ENCODE measurements around the gene ELMO2. TPM values are rescaled to one million over a fixed set of nuclear protein-coding genes. Genes with fewer than 3 reads are reported as not detected.
A peak's percentile ranks its signal among the peaks of the same experiment; 100 is the strongest.

The ELMO2 gene
- total and polyA plus RNA-seq, 4 donors: 19.6 to 56.5 (median 45.9) TPM

- DNase-seq (no peak), ATAC-seq (ENCODE audit: insufficient read depth, low FRiP score) (no peak)
- TF ChIP-seq CTCF (IDR thresholded peaks at IDR 0.05; ENCODE audit: control extremely low read depth, extremely low read depth): no peak
- H3K4me3 ChIP-seq: peak overlapping the region; percentile 99
- H3K9ac ChIP-seq (ENCODE audit: insufficient read depth in 1 of 2, low read length in 2 of 2): peak overlapping the region; percentile 87 to 91
- H3K36me3 ChIP-seq (ENCODE audit: control insufficient read depth in 4 of 4, insufficient read depth in 4 of 4, low read length in 4 of 4): peaks cover 2 to 34% (median 22%) of the 10 kb centered on the region in 4 donors
- WGBS, 2 donors: 36 to 53% methylated on average over 14 of the region's 14 CpGs
- H3K27me3 ChIP-seq (ENCODE audit: control insufficient read depth in 3 of 3, insufficient read depth in 3 of 3, low read length in 2 of 3): no peaks in the 10 kb centered on the region
- H3K27ac ChIP-seq (ENCODE audit: low read depth in 1 of 2, low read length in 1 of 2): peak overlapping the region in 1 of 2 donors; percentile 100
- peaks cover 0 to 16% (median 8%) of the 10 kb centered on the region in 5 donors for H3K4me1 ChIP-seq (ENCODE audit: control insufficient read depth in 5 of 5, insufficient read depth in 5 of 5, low read length in 5 of 5)
- H3K9me3 ChIP-seq (ENCODE audit: control insufficient read depth in 4 of 4, insufficient read depth in 3 of 4, low read length in 3 of 4): no peaks in the 10 kb centered on the region
Observed at GRCh38 chr20:46362921-46363867, 43.2 kb downstream of the ELMO2 start.

- peaks cover 0 to 20% (median 12%) of the 10 kb centered on the region in 5 donors for H3K4me1 ChIP-seq (ENCODE audit: control insufficient read depth in 5 of 5, insufficient read depth in 5 of 5, low read length in 5 of 5)
- no peak for TF ChIP-seq CTCF (IDR thresholded peaks at IDR 0.05; ENCODE audit: control extremely low read depth, extremely low read depth)
- no peaks in the 10 kb centered on the region for H3K27me3 ChIP-seq (ENCODE audit: control insufficient read depth in 3 of 3, insufficient read depth in 3 of 3, low read length in 2 of 3)
- peaks cover 1 to 27% (median 21%) of the 10 kb centered on the region in 4 donors for H3K36me3 ChIP-seq (ENCODE audit: control insufficient read depth in 4 of 4, insufficient read depth in 4 of 4, low read length in 4 of 4)
- no peak overlapping the region for H3K9ac ChIP-seq (ENCODE audit: insufficient read depth in 1 of 2, low read length in 2 of 2)
- DNase-seq (no peak), ATAC-seq (ENCODE audit: insufficient read depth, low FRiP score) (no peak)
- H3K9me3 ChIP-seq (ENCODE audit: control insufficient read depth in 4 of 4, insufficient read depth in 3 of 4, low read length in 3 of 4): no peaks in the 10 kb centered on the region
- H3K27ac ChIP-seq (ENCODE audit: low read depth in 1 of 2, low read length in 1 of 2): no peak overlapping the region
- WGBS, 2 donors: 44 to 80% methylated on average over 2 of the region's 2 CpGs
- no peak overlapping the region for H3K4me3 ChIP-seq
Observed at GRCh38 chr20:46361811-46362210, 44.6 kb downstream of the ELMO2 start.

GRCh38 chr20:46361381-46361780, 45.0 kb downstream of the ELMO2 start:
- WGBS, 2 donors: 41 to 52% methylated on average over 5 of the region's 5 CpGs
- H3K27me3 ChIP-seq (ENCODE audit: control insufficient read depth in 3 of 3, insufficient read depth in 3 of 3, low read length in 2 of 3): no peaks in the 10 kb centered on the region
- TF ChIP-seq CTCF (IDR thresholded peaks at IDR 0.05; ENCODE audit: control extremely low read depth, extremely low read depth): no peak
- DNase-seq (no peak), ATAC-seq (ENCODE audit: insufficient read depth, low FRiP score) (no peak)
- no peaks in the 10 kb centered on the region for H3K9me3 ChIP-seq (ENCODE audit: control insufficient read depth in 4 of 4, insufficient read depth in 3 of 4, low read length in 3 of 4)
- H3K4me3 ChIP-seq: no peak overlapping the region
- peaks cover 0 to 20% (median 12%) of the 10 kb centered on the region in 5 donors for H3K4me1 ChIP-seq (ENCODE audit: control insufficient read depth in 5 of 5, insufficient read depth in 5 of 5, low read length in 5 of 5)
- no peak overlapping the region for H3K9ac ChIP-seq (ENCODE audit: insufficient read depth in 1 of 2, low read length in 2 of 2)
- H3K36me3 ChIP-seq (ENCODE audit: control insufficient read depth in 4 of 4, insufficient read depth in 4 of 4, low read length in 4 of 4): peaks cover 0 to 22% (median 18%) of the 10 kb centered on the region in 4 donors
- no peak overlapping the region for H3K27ac ChIP-seq (ENCODE audit: low read depth in 1 of 2, low read length in 1 of 2)
